GM21423 (cell line): ENCODE results near the gene NPAT.
"Not testable (repeated sequence)": the region's sequence is repeated elsewhere in the genome, so short reads cannot be mapped to it uniquely, and the experiment has no call there.

Experiments used
- ATAC-seq: cut with Tn5 transposase; IDR thresholded peaks from one replicate; pipeline ENCODE4 v1.9.1; 2021; ENCODE audit warnings: mild to moderate bottlenecking, moderate library complexity; ENCODE audit not compliant: unreplicated experiment

NPAT gene

GRCh38 chr11:108160970-108161566 is 61.4 kb downstream of the NPAT start:
- peak; percentile 99 for ATAC-seq

GRCh38 chr11:108154591-108154990 is 67.8 kb downstream of the NPAT start:
- ATAC-seq = no peak

- no peak for ATAC-seq
These were observed 73.9 kb downstream of the NPAT start for GRCh38 chr11:108148556-108148955.

- ATAC-seq = no peak
These were observed 75.3 kb downstream of the NPAT start for GRCh38 chr11:108147150-108147549.

- ATAC-seq = no peak
These were observed 77.8 kb downstream of the NPAT start for GRCh38 chr11:108144615-108145014.

GRCh38 chr11:108142304-108142703 is 80.1 kb downstream of the NPAT start:
- ATAC-seq = no peak

- no peak for ATAC-seq
These were observed 85.2 kb downstream of the NPAT start for GRCh38 chr11:108137212-108137611.

- peak; percentile 58 for ATAC-seq
These were observed 86.4 kb downstream of the NPAT start for GRCh38 chr11:108135845-108136544.

GRCh38 chr11:108132993-108133538 is 89.4 kb downstream of the NPAT start:
- ATAC-seq = not testable (repeated sequence)

- no peak for ATAC-seq
These were observed 90.4 kb downstream of the NPAT start for GRCh38 chr11:108131993-108132392.

GRCh38 chr11:108128772-108129171 is 93.7 kb downstream of the NPAT start:
- no peak for ATAC-seq

- no peak for ATAC-seq
These were observed 97.3 kb downstream of the NPAT start for GRCh38 chr11:108125096-108125495.

- ATAC-seq = no peak
These were observed 100.2 kb downstream of the NPAT start for GRCh38 chr11:108122166-108122628.

GRCh38 chr11:108121274-108122155 is 100.9 kb downstream of the NPAT start, which contains the start of gene ACAT1:
TSS of gene ACAT1 (plus strand) at chr11:108121567. CDS start at chr11:108121607, 40 bp downstream.
- ATAC-seq = peak; percentile 98

- not testable (repeated sequence) for ATAC-seq
These were observed 101.5 kb downstream of the NPAT start for GRCh38 chr11:108120936-108121273.

GRCh38 chr11:108117746-108118371 is 104.6 kb downstream of the NPAT start:
- no peak for ATAC-seq

- ATAC-seq = no peak
These were observed 106.8 kb downstream of the NPAT start for GRCh38 chr11:108115500-108116140.

- no peak for ATAC-seq
These were observed 110.4 kb downstream of the NPAT start for GRCh38 chr11:108112057-108112456.

GRCh38 chr11:108111126-108111525 is 111.3 kb downstream of the NPAT start:
- no peak for ATAC-seq
